ENCODE results near the gene COL16A1. TPM values are rescaled to one million over a fixed set of nuclear protein-coding genes. Genes with fewer than 3 reads are reported as not detected.

The COL16A1 gene
- total RNA-seq, 1 donor from 2014 or later = 53.5 TPM

DNA sequence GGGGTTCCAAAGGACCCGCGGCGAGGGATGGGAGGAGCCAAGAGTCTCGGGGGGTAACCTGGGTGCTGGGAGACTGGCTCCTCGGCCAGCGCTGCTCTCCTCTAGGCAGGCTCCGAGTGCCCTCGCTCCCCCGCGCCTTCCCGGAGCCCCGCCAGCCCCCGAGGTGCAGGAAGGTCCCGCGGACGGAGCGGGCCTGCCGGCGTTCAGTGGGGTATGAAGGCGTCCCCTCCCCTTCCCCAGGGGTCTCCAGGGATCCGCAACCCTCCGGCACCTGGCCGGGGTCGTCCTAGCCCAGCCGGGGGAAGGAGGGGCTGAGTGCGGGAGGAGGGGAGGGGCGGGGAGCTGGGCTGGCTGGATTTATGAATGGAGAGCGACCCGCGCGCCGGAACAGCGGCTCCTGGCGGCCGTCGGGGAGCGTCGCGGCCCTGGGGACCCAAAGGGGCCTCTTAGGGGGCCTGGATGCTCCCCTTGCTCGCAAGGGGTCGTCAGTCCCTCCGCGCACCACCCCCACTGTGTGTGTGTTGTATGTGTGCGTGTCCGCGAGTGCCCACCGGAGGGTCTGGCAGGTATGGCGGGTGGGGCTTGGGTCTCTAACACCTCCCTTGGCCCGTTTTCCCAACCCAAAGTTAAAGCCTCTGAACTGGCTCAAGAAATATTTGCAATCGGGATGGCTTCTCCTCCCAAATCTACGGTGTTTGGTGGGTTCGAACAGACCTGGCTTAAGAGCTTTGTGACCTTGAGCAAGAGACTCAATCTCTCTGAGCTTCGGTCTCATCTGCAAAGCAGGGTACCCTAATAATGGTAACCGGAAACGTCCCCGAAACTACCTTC lies 85.7 kb downstream of the COL16A1 start:
- Mint-ChIP-seq H3K27ac (no peak overlapping the region), H3K27me3 (peaks cover 40% of the 10 kb centered on the region), H3K4me3 (peak overlapping the region; percentile 69), H3K36me3 (no peaks in the 10 kb centered on the region), H3K9me3 (no peaks in the 10 kb centered on the region), H3K4me1 (ENCODE audit: unreplicated experiment) (peaks cover 11% of the 10 kb centered on the region)
- TF ChIP-seq, protein P1, sequence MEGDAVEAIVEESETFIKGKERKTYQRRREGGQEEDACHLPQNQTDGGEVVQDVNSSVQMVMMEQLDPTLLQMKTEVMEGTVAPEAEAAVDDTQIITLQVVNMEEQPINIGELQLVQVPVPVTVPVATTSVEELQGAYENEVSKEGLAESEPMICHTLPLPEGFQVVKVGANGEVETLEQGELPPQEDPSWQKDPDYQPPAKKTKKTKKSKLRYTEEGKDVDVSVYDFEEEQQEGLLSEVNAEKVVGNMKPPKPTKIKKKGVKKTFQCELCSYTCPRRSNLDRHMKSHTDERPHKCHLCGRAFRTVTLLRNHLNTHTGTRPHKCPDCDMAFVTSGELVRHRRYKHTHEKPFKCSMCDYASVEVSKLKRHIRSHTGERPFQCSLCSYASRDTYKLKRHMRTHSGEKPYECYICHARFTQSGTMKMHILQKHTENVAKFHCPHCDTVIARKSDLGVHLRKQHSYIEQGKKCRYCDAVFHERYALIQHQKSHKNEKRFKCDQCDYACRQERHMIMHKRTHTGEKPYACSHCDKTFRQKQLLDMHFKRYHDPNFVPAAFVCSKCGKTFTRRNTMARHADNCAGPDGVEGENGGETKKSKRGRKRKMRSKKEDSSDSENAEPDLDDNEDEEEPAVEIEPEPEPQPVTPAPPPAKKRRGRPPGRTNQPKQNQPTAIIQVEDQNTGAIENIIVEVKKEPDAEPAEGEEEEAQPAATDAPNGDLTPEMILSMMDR (conservative IDR thresholded peaks at IDR 0.05) = peak; percentile 99
- DNase-seq (ENCODE audit: extremely low spot score, unreplicated experiment) = no peak

DNA sequence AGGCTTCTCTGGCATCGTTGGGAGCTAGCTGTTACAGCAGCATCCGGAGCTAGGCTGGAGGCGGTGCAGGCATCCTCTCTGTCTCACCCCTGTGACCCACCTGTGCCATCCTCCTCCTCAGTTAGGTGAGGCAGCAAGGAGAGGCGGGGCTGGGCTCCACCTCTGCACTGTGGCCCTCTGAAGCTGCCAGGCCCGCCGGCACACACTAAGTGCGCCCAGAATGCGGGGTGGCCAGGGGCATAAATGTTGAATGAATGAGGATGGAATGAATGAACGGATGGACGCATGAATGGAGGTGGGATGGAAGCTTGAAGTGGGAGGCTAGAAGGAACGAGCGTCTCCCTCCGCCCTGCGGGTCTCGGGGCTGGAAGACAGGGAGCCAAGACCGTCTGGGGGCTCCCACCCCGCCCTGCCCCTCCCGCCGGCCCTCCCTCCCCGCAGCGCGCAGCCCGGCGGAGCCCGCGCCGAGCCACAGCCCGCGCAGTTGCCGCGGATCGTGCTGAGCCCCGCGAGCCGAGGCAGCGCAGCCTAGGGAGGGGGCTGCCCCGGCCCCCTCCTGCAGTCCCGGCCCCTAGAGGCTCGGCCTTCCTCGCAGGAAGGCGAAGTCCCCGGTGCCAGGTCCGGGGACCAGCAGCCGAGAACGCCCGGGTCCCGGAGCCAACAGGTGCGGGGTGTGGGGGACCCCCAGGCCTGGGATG lies 86.5 kb downstream of the COL16A1 start, which contains the start of gene HCRTR1:
Gene HCRTR1 (plus strand): TSS at position 472 of the 698 bp plus-strand sequence. CDS start 1,504 bp downstream, outside the sequence.
- Mint-ChIP-seq H3K4me1 (ENCODE audit: unreplicated experiment) (peaks cover 11% of the 10 kb centered on the region), H3K27ac (peak within 1 kb of the TSS; percentile 21), H3K27me3 (peaks cover 40% of the 10 kb centered on the region), H3K36me3 (no peaks in the 10 kb centered on the region), H3K4me3 (peak within 1 kb of the TSS; percentile 86), H3K9me3 (no peaks in the 10 kb centered on the region)
- no peak for DNase-seq (ENCODE audit: extremely low spot score, unreplicated experiment)
- TF ChIP-seq, protein P1 (conservative IDR thresholded peaks at IDR 0.05) = no peak

DNA sequence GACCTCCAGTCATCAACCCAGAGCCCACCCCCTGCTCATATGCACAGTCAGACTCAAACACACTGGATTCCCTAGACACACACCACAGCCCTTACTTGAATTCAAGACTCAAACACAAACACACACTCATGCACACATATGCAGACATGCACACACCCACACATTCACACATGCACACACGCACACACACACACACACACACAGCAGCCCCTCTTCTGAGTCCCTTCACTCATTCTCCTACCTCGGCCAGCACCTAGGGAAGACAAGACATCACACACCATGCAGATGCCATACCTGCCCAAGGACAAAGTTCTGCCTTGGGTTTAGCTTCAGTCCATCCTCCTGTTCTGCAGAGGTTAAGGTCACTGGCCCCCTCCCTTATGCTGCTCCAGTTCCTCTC lies 87.9 kb downstream of the COL16A1 start:
- H3K9me3 Mint-ChIP-seq = no peaks in the 10 kb centered on the region
- no peaks in the 10 kb centered on the region for H3K36me3 Mint-ChIP-seq
- peaks cover 40% of the 10 kb centered on the region for H3K27me3 Mint-ChIP-seq
- TF ChIP-seq, protein P1 (conservative IDR thresholded peaks at IDR 0.05) = no peak
- peak overlapping the region; percentile 21 for H3K4me3 Mint-ChIP-seq
- DNase-seq (ENCODE audit: extremely low spot score, unreplicated experiment) = no peak
- H3K4me1 Mint-ChIP-seq (ENCODE audit: unreplicated experiment) = peaks cover 11% of the 10 kb centered on the region
- no peak overlapping the region for H3K27ac Mint-ChIP-seq

DNA sequence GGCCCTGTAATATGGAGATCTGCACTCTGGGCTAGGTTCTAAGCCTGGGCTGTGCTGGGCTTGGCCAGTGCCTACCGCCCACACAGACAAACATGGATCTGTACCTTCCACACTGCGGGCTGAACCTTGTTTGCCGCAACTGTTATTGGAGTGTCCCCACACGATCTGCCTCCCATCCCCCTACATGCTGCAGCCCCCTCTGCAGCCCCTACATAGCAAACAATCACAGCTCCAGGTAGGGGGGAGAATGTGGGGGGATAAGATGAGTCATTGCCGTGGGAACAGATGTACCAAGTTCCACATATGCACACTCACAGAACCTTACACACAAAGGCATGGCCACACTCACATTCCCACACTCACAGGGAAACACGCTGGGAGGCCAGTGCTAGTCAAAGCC lies 88.4 kb downstream of the COL16A1 start:
- TF ChIP-seq, protein P1 (conservative IDR thresholded peaks at IDR 0.05) = no peak
- H3K9me3 Mint-ChIP-seq = no peaks in the 10 kb centered on the region
- H3K36me3 Mint-ChIP-seq = no peaks in the 10 kb centered on the region
- H3K4me1 Mint-ChIP-seq (ENCODE audit: unreplicated experiment) = peaks cover 11% of the 10 kb centered on the region
- H3K27me3 Mint-ChIP-seq = peaks cover 40% of the 10 kb centered on the region
- no peak overlapping the region for H3K27ac Mint-ChIP-seq
- DNase-seq (ENCODE audit: extremely low spot score, unreplicated experiment) = no peak
- peak overlapping the region; percentile 21 for H3K4me3 Mint-ChIP-seq

DNA sequence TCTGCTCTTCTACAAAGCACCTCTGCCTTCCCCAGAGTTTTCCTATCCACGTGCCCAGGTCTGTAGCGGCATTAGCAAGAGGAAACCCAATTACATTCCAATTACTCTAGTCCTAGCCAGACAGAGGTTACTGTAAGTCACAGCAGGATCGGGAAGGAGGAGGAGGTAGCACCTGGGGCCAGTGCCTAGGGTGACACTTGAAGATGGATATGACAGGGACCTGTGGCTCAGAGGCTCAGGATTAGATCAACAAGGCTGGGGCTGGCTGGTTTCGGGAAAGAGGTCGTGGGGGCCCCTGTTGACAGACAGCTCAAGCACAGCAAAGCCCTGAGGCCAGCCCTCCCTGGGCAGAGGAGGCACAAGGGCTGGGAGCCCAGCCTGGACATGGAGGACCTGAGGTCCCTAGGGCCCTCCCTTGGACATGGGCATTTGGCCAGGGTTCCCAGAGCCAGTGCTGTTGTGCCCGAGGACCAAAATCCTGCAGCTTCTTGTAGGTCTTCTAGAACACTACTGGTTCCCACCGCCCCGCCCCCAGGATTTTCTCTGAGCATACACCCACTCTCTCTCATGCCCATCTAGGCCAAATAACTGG lies 89.3 kb downstream of the COL16A1 start:
- H3K27me3 Mint-ChIP-seq = peaks cover 36% of the 10 kb centered on the region
- no peaks in the 10 kb centered on the region for H3K36me3 Mint-ChIP-seq
- H3K4me1 Mint-ChIP-seq (ENCODE audit: unreplicated experiment) = peaks cover 11% of the 10 kb centered on the region
- H3K9me3 Mint-ChIP-seq = no peaks in the 10 kb centered on the region
- DNase-seq (ENCODE audit: extremely low spot score, unreplicated experiment) = no peak
- H3K4me3 Mint-ChIP-seq = peak overlapping the region; percentile 20
- TF ChIP-seq, protein P1 (conservative IDR thresholded peaks at IDR 0.05) = no peak
- no peak overlapping the region for H3K27ac Mint-ChIP-seq
